Stimulated activated CD8-positive, alpha-beta memory T cell treated with anti-CD3 and anti-CD28 coated beads, Interleukin-2, amount 100 ng/mL, for 1 hour (primary cell): ENCODE results near the gene SAMD4A.

Source experiments
- DNase-seq, 2 donors: peaks; one replicate each; pipeline ENCODE4 v3.0.0-alpha.2; 2020; ENCODE audit warnings: low read depth in 2 of 2

The SAMD4A gene

DNA sequence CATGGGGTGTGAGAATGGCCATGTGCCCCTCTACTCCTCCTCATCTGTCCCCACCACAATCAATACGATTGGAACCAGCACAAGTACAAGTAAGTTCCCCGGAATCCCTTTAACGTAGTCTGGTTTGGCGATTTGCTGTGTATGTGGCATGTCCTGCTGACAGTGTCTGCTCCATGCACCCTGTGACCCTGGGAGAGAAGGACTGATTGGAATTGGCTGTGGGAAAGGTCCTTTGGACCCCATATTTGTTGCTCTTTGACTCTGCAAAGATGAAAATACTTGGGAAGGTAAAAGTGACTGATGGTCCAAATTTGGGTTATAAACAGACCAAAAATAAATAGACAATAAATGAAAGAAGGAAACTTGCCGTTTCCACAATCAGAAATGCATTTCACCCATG lies 135.6 kb downstream of the SAMD4A start:
- no peak for DNase-seq

DNA sequence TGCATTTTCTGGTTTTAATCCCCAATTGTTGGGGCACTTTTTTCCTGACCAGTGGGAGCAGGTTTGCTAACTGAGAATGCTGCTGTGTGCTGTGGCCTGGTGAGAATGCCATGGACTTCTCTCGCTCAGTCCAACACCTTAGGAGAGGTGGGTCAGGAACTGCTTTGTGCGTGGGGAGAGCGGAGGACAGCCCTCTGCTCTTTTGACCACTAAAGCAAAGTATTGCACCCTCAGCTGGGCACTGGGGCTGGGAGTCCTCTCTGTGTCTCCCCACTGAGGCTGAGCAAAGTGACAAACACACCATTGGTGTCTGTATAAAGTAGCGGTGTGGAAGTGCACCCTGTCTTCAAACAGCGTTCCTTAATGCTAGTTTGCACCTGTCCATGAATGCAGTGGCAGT lies 136.2 kb downstream of the SAMD4A start:
- no peak for DNase-seq

DNA sequence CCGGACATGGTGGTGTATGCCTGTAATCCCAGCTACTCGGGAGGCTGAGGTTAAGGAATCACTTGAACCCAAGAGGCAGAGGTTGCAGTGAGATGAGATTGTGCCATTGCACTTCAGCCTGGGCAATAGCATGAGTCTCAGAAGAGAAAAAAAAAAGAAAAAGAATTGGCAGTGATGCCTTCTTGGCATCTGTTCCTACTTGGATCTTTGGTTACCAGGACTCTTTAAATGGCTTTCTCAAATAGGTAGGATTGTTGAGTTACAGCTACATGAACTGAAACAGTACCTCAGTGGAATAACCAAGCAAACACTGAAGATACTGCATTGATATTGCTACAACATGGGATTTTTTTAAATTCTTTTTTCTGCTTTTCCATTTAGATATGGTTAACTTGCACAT lies 136.8 kb downstream of the SAMD4A start:
- DNase-seq: no peak

- DNase-seq: no peak
These were observed 137.8 kb downstream of the SAMD4A start for GRCh38 chr14:54704768-54705167.

- no peak for DNase-seq
These were observed 139.8 kb downstream of the SAMD4A start for GRCh38 chr14:54706769-54707168.

DNA sequence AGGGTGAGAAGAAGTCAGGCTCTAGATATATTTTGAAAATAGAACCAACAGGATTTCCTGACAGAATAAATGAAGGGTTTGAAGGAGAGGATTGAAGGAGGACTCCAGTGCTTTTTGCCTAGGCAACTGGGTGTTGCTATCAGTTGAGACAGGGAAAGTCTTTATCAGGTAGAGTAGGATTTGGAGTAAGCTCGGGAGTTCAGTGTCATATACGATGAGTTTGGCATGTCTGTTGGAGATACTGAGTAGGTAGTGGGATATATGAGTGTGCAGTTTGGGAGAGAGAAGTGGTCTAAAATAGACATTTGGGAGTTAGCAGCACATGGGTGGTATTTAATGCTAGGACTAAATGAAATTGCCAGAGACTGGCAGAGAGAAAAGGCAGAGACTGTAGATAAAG lies 141.2 kb downstream of the SAMD4A start:
- no peak for DNase-seq

- no peak for DNase-seq
These were observed 142.1 kb downstream of the SAMD4A start for GRCh38 chr14:54708982-54709381.

- DNase-seq: no peak
These were observed 142.5 kb downstream of the SAMD4A start for GRCh38 chr14:54709444-54709843.

GRCh38 chr14:54709867-54710266 lies 142.9 kb downstream of the SAMD4A start:
- no peak for DNase-seq

GRCh38 chr14:54711312-54711711 lies 144.4 kb downstream of the SAMD4A start:
- DNase-seq: no peak

GRCh38 chr14:54711812-54712464 lies 145.0 kb downstream of the SAMD4A start:
- no peak for DNase-seq

- DNase-seq: no peak
These were observed 145.7 kb downstream of the SAMD4A start for GRCh38 chr14:54712465-54713200.

- no peak for DNase-seq
These were observed 146.5 kb downstream of the SAMD4A start for GRCh38 chr14:54713379-54713778.

DNA sequence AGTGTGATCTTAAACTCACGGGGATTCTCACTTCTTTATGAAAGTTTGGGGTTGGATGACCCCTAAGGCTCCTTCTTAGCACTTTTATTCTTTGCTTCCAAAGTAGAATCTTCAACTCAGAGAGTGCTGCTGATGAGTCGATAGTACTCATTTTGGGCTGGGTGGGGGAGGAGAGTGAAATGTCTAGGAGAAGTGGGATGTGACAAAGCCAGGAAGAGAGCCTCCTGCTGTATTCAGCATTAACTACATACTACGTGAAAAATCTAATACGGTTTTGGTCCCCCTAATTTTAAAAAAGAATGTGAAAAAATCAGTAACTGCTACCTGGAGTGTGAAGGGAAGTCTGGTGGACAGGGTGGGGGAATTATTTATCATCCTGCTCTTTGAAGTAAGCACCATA lies 148.3 kb downstream of the SAMD4A start:
- DNase-seq: no peak

DNA sequence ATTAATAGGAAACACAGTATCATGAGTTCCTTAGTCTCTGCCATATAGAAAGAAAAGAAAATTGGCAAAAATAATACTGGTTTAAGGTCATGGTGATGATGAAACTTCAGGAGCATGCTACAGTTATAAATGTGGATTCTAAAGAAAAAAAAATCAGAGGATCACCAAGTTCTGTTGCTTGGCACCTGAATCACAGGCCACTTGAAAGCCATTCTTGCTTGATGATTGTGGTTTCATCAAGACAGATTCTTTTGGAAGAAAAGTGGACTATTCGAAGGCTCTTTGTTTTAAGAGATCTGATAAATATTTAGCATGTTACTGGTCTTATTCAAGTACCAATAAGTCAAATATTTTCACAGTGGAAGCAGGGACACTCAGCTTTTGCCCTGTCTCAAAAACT lies 148.9 kb downstream of the SAMD4A start:
- no peak for DNase-seq

DNA sequence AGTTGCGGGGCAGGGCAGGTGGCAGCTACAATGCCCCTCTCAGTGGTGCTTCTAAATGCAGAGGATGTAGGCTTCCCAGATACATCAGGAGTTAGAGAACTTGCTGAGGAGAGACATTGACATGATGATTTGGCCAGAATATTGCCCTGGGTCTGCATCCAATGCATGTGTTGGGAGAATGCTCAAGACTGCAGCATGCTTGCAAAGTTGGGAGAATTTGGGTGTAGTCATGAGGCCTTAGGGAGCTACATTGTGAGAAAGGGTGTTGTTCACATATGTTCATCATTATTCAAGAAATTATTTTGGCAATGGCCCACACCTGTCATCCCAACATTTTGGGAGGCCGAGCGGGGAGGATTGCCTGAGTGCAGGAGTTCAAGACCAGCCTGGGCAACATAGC lies 149.9 kb downstream of the SAMD4A start:
- DNase-seq: no peak

DNA sequence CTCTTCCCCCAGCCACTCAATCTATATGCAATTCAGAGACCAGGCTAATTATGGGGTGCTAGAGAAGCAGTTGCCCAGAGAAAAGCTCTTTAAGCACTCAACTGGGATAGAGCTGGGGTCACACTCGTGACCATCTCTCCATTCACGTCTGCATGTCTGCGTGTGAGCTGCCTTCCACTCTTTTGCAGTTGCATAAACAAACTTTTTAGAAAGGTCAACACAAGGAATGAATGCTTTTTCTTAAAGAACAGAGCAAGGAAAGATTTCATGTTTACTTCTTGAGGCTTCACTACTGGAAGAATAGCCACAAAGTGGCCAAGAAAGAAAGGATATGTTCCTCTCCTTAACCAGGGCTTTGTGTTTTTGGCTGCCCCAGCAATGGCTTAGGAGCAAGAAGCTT lies 151.1 kb downstream of the SAMD4A start:
- no peak for DNase-seq

GRCh38 chr14:54719406-54719805 lies 152.5 kb downstream of the SAMD4A start:
- no peak for DNase-seq

GRCh38 chr14:54722791-54723432 lies 156.0 kb downstream of the SAMD4A start:
- no peak for DNase-seq

DNA sequence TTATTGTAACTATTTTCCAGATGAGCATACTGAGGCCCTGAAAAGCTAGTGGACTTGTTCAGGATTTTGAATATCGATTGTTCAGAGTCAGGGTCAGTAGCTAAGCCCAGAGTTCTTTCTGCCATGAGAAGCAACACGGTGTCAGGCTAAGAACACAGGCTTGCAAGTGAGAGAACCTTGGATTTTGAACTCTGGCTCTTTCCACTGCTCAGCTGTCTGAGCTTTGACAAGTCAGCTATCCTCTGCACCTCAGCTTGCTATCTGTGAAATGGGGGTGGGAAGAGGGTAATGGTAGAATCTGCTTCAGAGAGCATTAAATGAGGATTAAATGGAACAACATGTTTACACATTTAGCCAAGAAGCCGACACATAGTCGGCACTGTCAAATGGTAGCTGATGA lies 157.2 kb downstream of the SAMD4A start:
- no peak for DNase-seq

DNA sequence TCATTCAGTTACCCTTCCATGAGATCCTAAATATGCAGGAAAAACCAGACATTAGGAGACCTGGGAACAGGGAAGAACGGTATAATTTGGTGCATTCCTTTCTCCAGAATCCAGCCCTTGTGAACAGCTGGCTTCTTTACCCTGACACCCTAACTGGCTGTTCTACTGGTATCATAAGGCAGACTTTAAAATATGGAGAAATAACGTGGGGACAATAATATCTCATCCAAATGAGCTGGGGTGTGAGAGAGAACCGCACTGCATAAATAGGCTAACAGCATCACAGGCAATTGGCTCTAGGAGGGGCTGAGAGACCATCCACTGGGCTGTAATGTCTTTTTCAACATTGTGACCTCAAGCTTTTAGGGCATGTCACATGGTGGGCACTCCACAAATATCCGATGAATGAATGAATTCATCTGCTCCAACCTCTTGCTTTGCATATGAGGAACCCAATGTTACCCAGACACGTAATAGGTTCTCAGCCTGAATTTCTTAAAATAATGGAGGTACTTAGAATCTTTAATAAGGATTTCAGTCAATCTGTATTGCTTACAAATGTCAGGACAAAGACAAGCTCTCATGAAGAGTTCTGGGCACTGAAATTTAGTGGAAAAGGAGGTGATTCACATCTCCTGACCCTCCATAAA lies 157.9 kb downstream of the SAMD4A start:
- no peak for DNase-seq

DNA sequence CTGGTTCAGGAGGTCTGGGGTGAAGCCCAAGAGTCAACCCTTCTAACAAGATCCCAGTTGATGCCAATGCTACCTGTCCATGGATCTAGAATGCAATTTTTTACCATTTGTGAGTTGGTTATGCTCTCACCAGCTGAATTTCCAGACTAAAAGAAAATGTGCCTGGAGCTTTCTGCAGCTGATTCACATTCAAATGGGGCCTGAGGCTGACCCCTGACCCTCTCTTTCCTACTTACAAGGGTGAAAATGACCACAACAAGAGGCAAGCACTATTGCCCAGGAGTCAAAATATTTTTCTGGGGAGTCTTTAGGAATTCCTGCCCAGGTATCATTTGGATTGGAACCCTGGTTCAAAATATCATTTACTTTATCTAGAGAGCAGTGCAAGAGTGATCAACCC lies 159.1 kb downstream of the SAMD4A start:
- no peak for DNase-seq

- no peak for DNase-seq
These were observed 161.0 kb downstream of the SAMD4A start for GRCh38 chr14:54727929-54728328.
